K562 (cell line): ENCODE measurements around the gene BCKDK. TPM values are rescaled to one million over a fixed set of nuclear protein-coding genes. Genes with fewer than 3 reads are reported as not detected.

ENCODE experiments used
- C11orf30 ChIP-seq: fragments of 450-650 bp; IDR thresholded peaks from 2 replicates; pipeline ENCODE4 v1.6.1; 2016; ENCODE audit warnings: low read depth, mild to moderate bottlenecking
- DACH1 ChIP-seq: fragments of 450-650 bp; IDR thresholded peaks from 2 replicates; pipeline ENCODE4 v1.6.1; 2018; ENCODE audit not compliant: partially characterized antibody
- EZH2 ChIP-seq: IDR thresholded peaks from 2 replicates; pipeline ENCODE4 v1.6.1; 2012; ENCODE audit warnings: low read depth, mild to moderate bottlenecking, inconsistent platforms, low read length, borderline replicate concordance
- MCM2 ChIP-seq: fragments of 450-650 bp; IDR thresholded peaks from 2 replicates; pipeline ENCODE4 v1.6.1; 2017; ENCODE audit warnings: low read depth, mild to moderate bottlenecking
- NFE2L1 ChIP-seq: fragments of 450-650 bp; IDR thresholded peaks from 2 replicates; pipeline ENCODE4 v1.6.1; 2016; ENCODE audit warnings: missing genetic modification characterization, low read depth, mild to moderate bottlenecking, missing compliant biosample characterization, moderate library complexity, borderline replicate concordance
- SRSF3 ChIP-seq: fragments of 200-400 bp; formaldehyde crosslinking; IDR thresholded peaks from 2 replicates; pipeline ENCODE4 v1.6.1; 2016; ENCODE audit warnings: mild to moderate bottlenecking, low read length, moderate library complexity; ENCODE audit not compliant: insufficient read depth
- STAT5A ChIP-seq: IDR thresholded peaks from 2 replicates; pipeline ENCODE4 v1.6.1; 2012; ENCODE audit warnings: low read length, inconsistent platforms, borderline replicate concordance
- TEAD1 ChIP-seq, 2 experiments: fragments of 450-650 bp in 1 of 2; sonication (generic) in 1 of 2; formaldehyde crosslinking; IDR thresholded peaks; 2 replicates each; pipeline versions ENCODE4 v1.4.0 to v1.8.0; 2020 to 2022; ENCODE audit warnings: mild to moderate bottlenecking in 2 of 2, missing genetic modification reagents in 1 of 2
- XRCC4 ChIP-seq: IDR thresholded peaks from one replicate; pipeline ENCODE4 v1.6.1; 2011; ENCODE audit not compliant: insufficient read depth, insufficient read length; ENCODE audit errors: extremely low read depth
- XRCC5 ChIP-seq: fragments of 200-400 bp; formaldehyde crosslinking; IDR thresholded peaks from 2 replicates; pipeline ENCODE4 v1.6.1; 2017; ENCODE audit warnings: low read depth, mild to moderate bottlenecking, low read length
- ZNF507 ChIP-seq: conservative IDR thresholded peaks from 2 replicates; pipeline ENCODE4 v1.6.1; 2017; ENCODE audit warnings: missing genetic modification characterization, missing compliant biosample characterization
- ZNF586 ChIP-seq: fragments of 450-650 bp; formaldehyde crosslinking; conservative IDR thresholded peaks from 2 replicates; pipeline ENCODE4 v1.4.0; 2020; ENCODE audit warnings: mild to moderate bottlenecking, moderate library complexity
- polyA plus RNA-seq, 8 experiments: library from polyadenylated mRNA; depleted of rRNA in 4 of 8; stranded (reverse) in 5 of 8; unstranded in 3 of 8; fragments of >200 nt; fragmentation: Nextera tagmentation in 2 of 8; fragmentation: Illumina TruSeq in 1 of 8; extraction: Ambion mirVana in 2 of 8; extraction: Trizol in 1 of 8; gene quantifications; 2 replicates each; pipeline versions ENCODE4 v1.2.1 to v1.2.3, GENCODE V29; 2011 to 2014; ENCODE audit warnings: inconsistent platforms in 1 of 8, missing spikeins in 1 of 8
- total RNA-seq, 7 experiments: library from RNA; depleted of rRNA in 6 of 7; stranded (reverse); fragments of >200 nt in 6 of 7; fragmentation: Illumina TruSeq in 2 of 7; extraction: Trizol in 2 of 7; gene quantifications; 2 replicates each; pipeline versions ENCODE4 v1.2.1 to v1.2.3, GENCODE V29; 2011 to 2021; ENCODE audit warnings: low replicate concordance in 1 of 7
- TF ChIP-seq, protein P1 (sequence below): fragments of 250-450 bp; sonication (Bioruptor Pico); IDR thresholded peaks from 2 replicates; pipeline ENCODE4 v1.9.0; 2021; ENCODE audit warnings: mild to moderate bottlenecking, inconsistent platforms
- TF ChIP-seq, protein P2 (sequence below): sonication (generic); formaldehyde crosslinking; IDR thresholded peaks from 2 replicates; pipeline ENCODE4 v1.8.1; 2023; ENCODE audit warnings: mild to moderate bottlenecking, missing genetic modification reagents, moderate library complexity
- TF ChIP-seq, protein P3 (sequence below): sonication (generic); formaldehyde crosslinking; IDR thresholded peaks from 2 replicates; pipeline ENCODE4 v1.8.1; 2023; ENCODE audit warnings: mild to moderate bottlenecking, missing genetic modification reagents
- TF ChIP-seq, protein P4 (sequence below): IDR thresholded peaks from 2 replicates; pipeline ENCODE4 v1.6.1; 2012; ENCODE audit warnings: low read depth, low read length, improper control_type of control experiment, borderline replicate concordance
- TF ChIP-seq, protein P5 (sequence below): fragments of 250-450 bp; sonication (Bioruptor Pico); IDR thresholded peaks from 2 replicates; pipeline ENCODE4 v1.5.0; 2020; ENCODE audit warnings: mild to moderate bottlenecking

BCKDK gene
- total and polyA plus RNA-seq, 9 of the 15 experiments (the other 6 are each of a cell fraction or from before 2014, with no cell fraction given) = 0.58 to 34.8 (median 13.1) TPM

DNA sequence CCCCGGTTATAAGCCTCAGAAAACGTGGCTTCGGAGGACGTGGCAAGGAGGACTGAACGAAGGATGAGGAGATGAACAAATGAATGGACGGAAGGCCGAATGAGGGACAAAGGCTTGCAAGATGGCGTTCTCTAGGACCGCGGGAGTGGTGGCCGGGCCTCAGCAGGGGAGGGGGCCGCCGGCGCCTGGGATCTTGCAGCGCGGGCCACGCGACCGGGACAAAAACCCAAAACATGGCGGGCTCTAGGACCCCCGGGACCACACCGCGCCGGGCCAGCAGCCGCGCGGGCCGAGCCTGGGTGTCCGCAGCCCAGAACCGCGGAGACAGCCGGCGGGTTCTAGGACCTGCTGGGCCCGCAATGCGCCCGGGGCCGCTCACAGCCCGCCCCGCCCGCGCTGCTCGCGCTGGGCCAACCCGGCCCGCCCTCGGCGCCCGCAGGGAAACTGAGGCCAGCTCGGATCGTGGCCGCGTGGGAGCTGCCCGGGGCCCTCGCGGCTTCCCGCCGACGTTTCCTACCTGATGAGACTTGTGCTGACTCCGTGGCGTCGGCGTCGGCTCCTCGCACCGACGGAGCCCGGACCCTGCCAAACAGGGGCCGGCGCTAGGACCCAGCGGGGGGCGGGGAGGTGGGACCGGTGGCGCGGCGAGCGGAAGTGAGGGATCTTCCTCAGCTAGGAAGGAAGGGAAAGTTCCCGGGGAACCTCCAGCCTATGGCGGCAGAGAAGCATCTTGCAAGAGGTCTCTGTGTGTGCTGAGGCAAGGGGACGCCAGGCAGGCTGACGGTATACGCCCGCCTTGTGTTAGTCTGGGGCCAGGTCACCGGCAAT lies 34.8 kb upstream of the BCKDK start (continued):
- TF ChIP-seq, protein P1, sequence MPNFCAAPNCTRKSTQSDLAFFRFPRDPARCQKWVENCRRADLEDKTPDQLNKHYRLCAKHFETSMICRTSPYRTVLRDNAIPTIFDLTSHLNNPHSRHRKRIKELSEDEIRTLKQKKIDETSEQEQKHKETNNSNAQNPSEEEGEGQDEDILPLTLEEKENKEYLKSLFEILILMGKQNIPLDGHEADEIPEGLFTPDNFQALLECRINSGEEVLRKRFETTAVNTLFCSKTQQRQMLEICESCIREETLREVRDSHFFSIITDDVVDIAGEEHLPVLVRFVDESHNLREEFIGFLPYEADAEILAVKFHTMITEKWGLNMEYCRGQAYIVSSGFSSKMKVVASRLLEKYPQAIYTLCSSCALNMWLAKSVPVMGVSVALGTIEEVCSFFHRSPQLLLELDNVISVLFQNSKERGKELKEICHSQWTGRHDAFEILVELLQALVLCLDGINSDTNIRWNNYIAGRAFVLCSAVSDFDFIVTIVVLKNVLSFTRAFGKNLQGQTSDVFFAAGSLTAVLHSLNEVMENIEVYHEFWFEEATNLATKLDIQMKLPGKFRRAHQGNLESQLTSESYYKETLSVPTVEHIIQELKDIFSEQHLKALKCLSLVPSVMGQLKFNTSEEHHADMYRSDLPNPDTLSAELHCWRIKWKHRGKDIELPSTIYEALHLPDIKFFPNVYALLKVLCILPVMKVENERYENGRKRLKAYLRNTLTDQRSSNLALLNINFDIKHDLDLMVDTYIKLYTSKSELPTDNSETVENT (CRISPR knock-in tag) = no peak
- TF ChIP-seq ZNF507 (no peak), SRSF3 (no peak), ZNF586 (CRISPR knock-in tag) (no peak), XRCC5 (peak; percentile 42), DACH1 (no peak), TEAD1 (CRISPR knock-in tag; IDR thresholded peaks at IDR 0.05) (0 out of 4 replicates have a peak, but pooled peaks of 1 of the 2 experiments have one; percentile 65), C11orf30 (no peak), EZH2 (no peak), XRCC4 (no peak), NFE2L1 (tag) (no peak), MCM2 (no peak), STAT5A (no peak)
- TF ChIP-seq, protein P2, sequence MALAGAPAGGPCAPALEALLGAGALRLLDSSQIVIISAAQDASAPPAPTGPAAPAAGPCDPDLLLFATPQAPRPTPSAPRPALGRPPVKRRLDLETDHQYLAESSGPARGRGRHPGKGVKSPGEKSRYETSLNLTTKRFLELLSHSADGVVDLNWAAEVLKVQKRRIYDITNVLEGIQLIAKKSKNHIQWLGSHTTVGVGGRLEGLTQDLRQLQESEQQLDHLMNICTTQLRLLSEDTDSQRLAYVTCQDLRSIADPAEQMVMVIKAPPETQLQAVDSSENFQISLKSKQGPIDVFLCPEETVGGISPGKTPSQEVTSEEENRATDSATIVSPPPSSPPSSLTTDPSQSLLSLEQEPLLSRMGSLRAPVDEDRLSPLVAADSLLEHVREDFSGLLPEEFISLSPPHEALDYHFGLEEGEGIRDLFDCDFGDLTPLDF (CRISPR knock-in tag) = no peak
- TF ChIP-seq, protein P3, sequence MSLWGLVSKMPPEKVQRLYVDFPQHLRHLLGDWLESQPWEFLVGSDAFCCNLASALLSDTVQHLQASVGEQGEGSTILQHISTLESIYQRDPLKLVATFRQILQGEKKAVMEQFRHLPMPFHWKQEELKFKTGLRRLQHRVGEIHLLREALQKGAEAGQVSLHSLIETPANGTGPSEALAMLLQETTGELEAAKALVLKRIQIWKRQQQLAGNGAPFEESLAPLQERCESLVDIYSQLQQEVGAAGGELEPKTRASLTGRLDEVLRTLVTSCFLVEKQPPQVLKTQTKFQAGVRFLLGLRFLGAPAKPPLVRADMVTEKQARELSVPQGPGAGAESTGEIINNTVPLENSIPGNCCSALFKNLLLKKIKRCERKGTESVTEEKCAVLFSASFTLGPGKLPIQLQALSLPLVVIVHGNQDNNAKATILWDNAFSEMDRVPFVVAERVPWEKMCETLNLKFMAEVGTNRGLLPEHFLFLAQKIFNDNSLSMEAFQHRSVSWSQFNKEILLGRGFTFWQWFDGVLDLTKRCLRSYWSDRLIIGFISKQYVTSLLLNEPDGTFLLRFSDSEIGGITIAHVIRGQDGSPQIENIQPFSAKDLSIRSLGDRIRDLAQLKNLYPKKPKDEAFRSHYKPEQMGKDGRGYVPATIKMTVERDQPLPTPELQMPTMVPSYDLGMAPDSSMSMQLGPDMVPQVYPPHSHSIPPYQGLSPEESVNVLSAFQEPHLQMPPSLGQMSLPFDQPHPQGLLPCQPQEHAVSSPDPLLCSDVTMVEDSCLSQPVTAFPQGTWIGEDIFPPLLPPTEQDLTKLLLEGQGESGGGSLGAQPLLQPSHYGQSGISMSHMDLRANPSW = no peak
- TF ChIP-seq, protein P4, sequence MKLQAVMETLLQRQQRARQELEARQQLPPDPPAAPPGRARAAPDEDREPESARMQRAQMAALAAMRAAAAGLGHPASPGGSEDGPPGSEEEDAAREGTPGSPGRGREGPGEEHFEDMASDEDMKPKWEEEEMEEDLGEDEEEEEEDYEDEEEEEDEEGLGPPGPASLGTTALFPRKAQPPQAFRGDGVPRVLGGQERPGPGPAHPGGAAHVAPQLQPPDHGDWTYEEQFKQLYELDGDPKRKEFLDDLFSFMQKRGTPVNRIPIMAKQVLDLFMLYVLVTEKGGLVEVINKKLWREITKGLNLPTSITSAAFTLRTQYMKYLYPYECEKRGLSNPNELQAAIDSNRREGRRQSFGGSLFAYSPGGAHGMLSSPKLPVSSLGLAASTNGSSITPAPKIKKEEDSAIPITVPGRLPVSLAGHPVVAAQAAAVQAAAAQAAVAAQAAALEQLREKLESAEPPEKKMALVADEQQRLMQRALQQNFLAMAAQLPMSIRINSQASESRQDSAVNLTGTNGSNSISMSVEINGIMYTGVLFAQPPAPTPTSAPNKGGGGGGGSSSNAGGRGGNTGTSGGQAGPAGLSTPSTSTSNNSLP = 0 out of 2 replicates have a peak, but pooled peaks have one; percentile 2
- TF ChIP-seq, protein P5, sequence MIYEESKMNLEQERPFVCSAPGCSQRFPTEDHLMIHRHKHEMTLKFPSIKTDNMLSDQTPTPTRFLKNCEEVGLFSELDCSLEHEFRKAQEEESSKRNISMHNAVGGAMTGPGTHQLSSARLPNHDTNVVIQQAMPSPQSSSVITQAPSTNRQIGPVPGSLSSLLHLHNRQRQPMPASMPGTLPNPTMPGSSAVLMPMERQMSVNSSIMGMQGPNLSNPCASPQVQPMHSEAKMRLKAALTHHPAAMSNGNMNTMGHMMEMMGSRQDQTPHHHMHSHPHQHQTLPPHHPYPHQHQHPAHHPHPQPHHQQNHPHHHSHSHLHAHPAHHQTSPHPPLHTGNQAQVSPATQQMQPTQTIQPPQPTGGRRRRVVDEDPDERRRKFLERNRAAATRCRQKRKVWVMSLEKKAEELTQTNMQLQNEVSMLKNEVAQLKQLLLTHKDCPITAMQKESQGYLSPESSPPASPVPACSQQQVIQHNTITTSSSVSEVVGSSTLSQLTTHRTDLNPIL = no peak
